Endothelial cell of umbilical vein (primary cell): ENCODE data around the gene PGBD5. TPM values are rescaled to one million over a fixed set of nuclear protein-coding genes. Genes with fewer than 3 reads are reported as not detected.

ENCODE experiments used
- BruUV-seq: library from RNA; stranded (reverse); fragments of 400-500 nt; replicated peaks from 2 replicates; lab custom pipeline; 2021; lab: Mats Ljungman, UMichigan
- CTCF ChIA-PET: fragments of 300-600, 350-600 bp; sonication (Branson Sonifier 250); formaldehyde crosslinking; loops from one replicate; lab custom pipeline; 2021; ENCODE audit warnings: antibody characterized with exemption, inconsistent platforms; lab: Charles Lee
- POLR2A ChIA-PET: fragments of 300-600, 350-600 bp; sonication (Branson Sonifier 250); formaldehyde crosslinking; loops from one replicate; lab custom pipeline; 2021; ENCODE audit warnings: antibody characterized with exemption, inconsistent platforms; lab: Charles Lee
- DNase-seq: peaks from one replicate; pipeline ENCODE4 v3.0.0-alpha.2; 2011; ENCODE audit warnings: low read depth, low spot score
- FAIRE-seq: peaks from 2 replicates; lab custom pipeline; 2011; peaks lifted over from hg19 to GRCh38; lab: Jason Lieb, UNC
- H2AFZ ChIP-seq: 2 replicates; pipeline ENCODE4 v1.6.0; 2012; ENCODE audit warnings: low read depth, low read length, control low read depth, inconsistent platforms
- H3K27ac ChIP-seq: 2 replicates; pipeline ENCODE4 v1.5.1; 2011; ENCODE audit warnings: low read depth, mild to moderate bottlenecking, control low read depth, low read length, moderate library complexity; ENCODE audit not compliant: insufficient read depth
- H3K27me3 ChIP-seq, 2 experiments: 2 replicates each; pipeline versions ENCODE4 v1.6.0 to v1.6.1; 2011; ENCODE audit warnings: low read length in 2 of 2, mixed read lengths in 1 of 2; ENCODE audit not compliant: control insufficient read depth in 2 of 2, insufficient read depth in 2 of 2
- H3K36me3 ChIP-seq, 2 experiments: 2 replicates in 1 of 2; 3 replicates in 1 of 2; pipeline ENCODE4 v1.5.1; 2011; ENCODE audit warnings: low read length in 2 of 2, mild to moderate bottlenecking in 1 of 2, moderate library complexity in 1 of 2; ENCODE audit not compliant: control insufficient read depth in 2 of 2, insufficient read depth in 2 of 2; ENCODE audit errors: extremely low read depth in 1 of 2
- H3K4me1 ChIP-seq: 3 replicates; pipeline ENCODE4 v1.5.1; 2011; ENCODE audit warnings: mild to moderate bottlenecking, low read length; ENCODE audit not compliant: control insufficient read depth, insufficient read depth; ENCODE audit errors: extremely low read depth
- H3K4me2 ChIP-seq: 2 replicates; pipeline ENCODE4 v1.6.1; 2011; ENCODE audit warnings: low read length, control low read depth, mixed read lengths; ENCODE audit not compliant: insufficient read depth
- H3K4me3 ChIP-seq, 3 experiments: fragments of 200-600 bp in 1 of 3; sonication (generic), shearing (Covaris generic) in 1 of 3; replicated peaks in 1 of 3; 2 replicates each; pipeline ENCODE4 v1.5.1; 2011 to 2016; ENCODE audit warnings: control low read depth in 3 of 3, low read length in 3 of 3, mild to moderate bottlenecking in 2 of 3, inconsistent platforms in 1 of 3, low read depth in 1 of 3, moderate library complexity in 1 of 3; ENCODE audit not compliant: insufficient read depth in 1 of 3
- H3K79me2 ChIP-seq: 2 replicates; pipeline ENCODE4 v1.6.0; 2012; ENCODE audit warnings: low read length, inconsistent platforms; ENCODE audit not compliant: control insufficient read depth, insufficient read depth
- H3K9ac ChIP-seq: replicated peaks from 2 replicates; pipeline ENCODE3; 2011; ENCODE audit warnings: low read length, control low read depth; ENCODE audit not compliant: insufficient read depth; ENCODE audit errors: extremely low read depth
- H3K9me1 ChIP-seq: replicated peaks from 3 replicates; pipeline ENCODE4 v1.6.0; 2011; ENCODE audit warnings: mild to moderate bottlenecking, low read length; ENCODE audit not compliant: control insufficient read depth, insufficient read depth; ENCODE audit errors: extremely low read depth
- H3K9me3 ChIP-seq: replicated peaks from 2 replicates; pipeline ENCODE4 v1.5.1; 2012; ENCODE audit warnings: low read length, inconsistent platforms; ENCODE audit not compliant: control insufficient read depth, insufficient read depth
- H4K20me1 ChIP-seq: replicated peaks from 2 replicates; pipeline ENCODE3; 2011; ENCODE audit warnings: mild to moderate bottlenecking, low read length; ENCODE audit not compliant: control insufficient read depth, insufficient read depth; ENCODE audit errors: extremely low read depth
- EZH2 ChIP-seq: IDR thresholded peaks from 2 replicates; pipeline ENCODE4 v1.6.1; 2012; ENCODE audit warnings: borderline replicate concordance, low read depth, mild to moderate bottlenecking, moderate library complexity, low read length, inconsistent platforms; ENCODE audit not compliant: severe bottlenecking
- FOS ChIP-seq: IDR thresholded peaks from 2 replicates; pipeline ENCODE4 v1.6.1; 2011; ENCODE audit warnings: mild to moderate bottlenecking, low read length, moderate library complexity, borderline replicate concordance; ENCODE audit not compliant: insufficient read depth
- GATA2 ChIP-seq: IDR thresholded peaks from 2 replicates; pipeline ENCODE4 v1.7.0; 2011; ENCODE audit warnings: low read depth, mild to moderate bottlenecking, moderate library complexity, mixed read lengths, low read length; ENCODE audit not compliant: insufficient read length, insufficient read depth
- JUN ChIP-seq: IDR thresholded peaks from 2 replicates; pipeline ENCODE4 v1.6.1; 2011; ENCODE audit warnings: borderline replicate concordance, low read depth; ENCODE audit not compliant: insufficient read length, insufficient read depth
- MAX ChIP-seq: IDR thresholded peaks from 2 replicates; pipeline ENCODE4 v1.6.1; 2011; ENCODE audit not compliant: insufficient read depth, insufficient read length
- MYC ChIP-seq: IDR thresholded peaks from one replicate; pipeline ENCODE4 v1.6.1; 2011; ENCODE audit warnings: mild to moderate bottlenecking, low read depth, low read length
- POLR2A ChIP-seq: IDR thresholded peaks from 2 replicates; pipeline ENCODE4 v1.6.1; 2012; ENCODE audit warnings: low read depth, mild to moderate bottlenecking, control low read depth, low read length
- POLR2AphosphoS5 ChIP-seq: IDR thresholded peaks from 2 replicates; pipeline ENCODE4 v1.6.1; 2012; ENCODE audit warnings: low read depth, mild to moderate bottlenecking, control low read depth, low read length, moderate library complexity; ENCODE audit not compliant: insufficient read depth
- dilution Hi-C: fragments of 300-500 bp; cut with MboI; formaldehyde crosslinking; loops from one replicate; pipeline ENCODE4 v1.15.0; 2019; ENCODE audit warnings: low sequenced_read_pairs; ENCODE audit not compliant: extremely low pct_ligation_motif_present
- intact Hi-C: fragments of 100-400 bp; cut with micrococcal nuclease; formaldehyde crosslinking; loops from one replicate; pipeline ENCODE4 v1.10.0; 2022
- polyA plus RNA-seq, 4 experiments: library from polyadenylated mRNA; depleted of rRNA in 3 of 4; stranded (reverse) in 3 of 4; unstranded in 1 of 4; fragments of >200 nt; gene quantifications; 2 replicates each; pipeline versions ENCODE4 v1.2.1 to v1.2.3, GENCODE V29; 2011 to 2012; ENCODE audit warnings: missing spikeins in 1 of 4
- total RNA-seq: library from RNA; stranded (reverse); gene quantifications from 2 replicates; pipeline ENCODE4 v1.2.3, GENCODE V29; 2021
- TF ChIP-seq, protein P1 (sequence below), 2 donors: IDR thresholded peaks; 1 replicate in 1 of 2; 2 replicates in 1 of 2; pipeline ENCODE4 v1.5.1; 2011; ENCODE audit warnings: low read length in 2 of 2, mild to moderate bottlenecking in 2 of 2, moderate library complexity in 2 of 2, control low read depth in 1 of 2, inconsistent platforms in 1 of 2, low read depth in 1 of 2; ENCODE audit not compliant: insufficient read depth in 1 of 2; ENCODE audit errors: extremely low read depth in 1 of 2

The PGBD5 gene
- total and polyA plus RNA-seq, 2 donors (not counting 3 experiments of a cell fraction or from before 2014, with no cell fraction given) = 0.03 TPM; not detected in 1

GRCh38 chr1:230334447-230334837, 91.7 kb downstream of the PGBD5 start:
- Histone ChIP-seq H3K4me3 (no peak overlapping the region), H4K20me1 (no peaks in the 10 kb centered on the region), H3K9me3 (no peaks in the 10 kb centered on the region), H3K4me2 (no peak overlapping the region), H3K4me1 (no peaks in the 10 kb centered on the region), H2AFZ (no peak overlapping the region), H3K79me2 (no peaks in the 10 kb centered on the region), H3K36me3 (no peaks in the 10 kb centered on the region), H3K9me1 (no peaks in the 10 kb centered on the region), H3K27ac (no peak overlapping the region), H3K9ac (no peak overlapping the region), H3K27me3 (no peaks in the 10 kb centered on the region)
- DNase-seq (no peak), FAIRE-seq (no peak)
- POLR2A ChIA-PET = no interaction called here
- dilution Hi-C loops (no loop called here), intact Hi-C loops (no loop called here)
- CTCF ChIA-PET = no interaction called here
- TF ChIP-seq FOS = no peak
- TF ChIP-seq JUN = no peak
- TF ChIP-seq MYC = no peak
- TF ChIP-seq POLR2AphosphoS5 = no peak
- no peak for TF ChIP-seq EZH2
- TF ChIP-seq MAX = no peak
- no peak for TF ChIP-seq GATA2
- TF ChIP-seq POLR2A = no peak
- TF ChIP-seq, protein P1, sequence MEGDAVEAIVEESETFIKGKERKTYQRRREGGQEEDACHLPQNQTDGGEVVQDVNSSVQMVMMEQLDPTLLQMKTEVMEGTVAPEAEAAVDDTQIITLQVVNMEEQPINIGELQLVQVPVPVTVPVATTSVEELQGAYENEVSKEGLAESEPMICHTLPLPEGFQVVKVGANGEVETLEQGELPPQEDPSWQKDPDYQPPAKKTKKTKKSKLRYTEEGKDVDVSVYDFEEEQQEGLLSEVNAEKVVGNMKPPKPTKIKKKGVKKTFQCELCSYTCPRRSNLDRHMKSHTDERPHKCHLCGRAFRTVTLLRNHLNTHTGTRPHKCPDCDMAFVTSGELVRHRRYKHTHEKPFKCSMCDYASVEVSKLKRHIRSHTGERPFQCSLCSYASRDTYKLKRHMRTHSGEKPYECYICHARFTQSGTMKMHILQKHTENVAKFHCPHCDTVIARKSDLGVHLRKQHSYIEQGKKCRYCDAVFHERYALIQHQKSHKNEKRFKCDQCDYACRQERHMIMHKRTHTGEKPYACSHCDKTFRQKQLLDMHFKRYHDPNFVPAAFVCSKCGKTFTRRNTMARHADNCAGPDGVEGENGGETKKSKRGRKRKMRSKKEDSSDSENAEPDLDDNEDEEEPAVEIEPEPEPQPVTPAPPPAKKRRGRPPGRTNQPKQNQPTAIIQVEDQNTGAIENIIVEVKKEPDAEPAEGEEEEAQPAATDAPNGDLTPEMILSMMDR (IDR thresholded peaks at IDR 0.05; ENCODE audit: extremely low read depth in 1 of 2, insufficient read depth in 1 of 2, low read depth in 1 of 2, low read length in 2 of 2) = no peak
- no TSS peak for BruUV-seq
